ENCODE measurements around the gene TSPAN12. TPM values are rescaled to one million over a fixed set of nuclear protein-coding genes. Genes with fewer than 3 reads are reported as not detected.

TSPAN12 gene
- total RNA-seq, 1 donor from 2014 or later = 18.8 TPM

DNA sequence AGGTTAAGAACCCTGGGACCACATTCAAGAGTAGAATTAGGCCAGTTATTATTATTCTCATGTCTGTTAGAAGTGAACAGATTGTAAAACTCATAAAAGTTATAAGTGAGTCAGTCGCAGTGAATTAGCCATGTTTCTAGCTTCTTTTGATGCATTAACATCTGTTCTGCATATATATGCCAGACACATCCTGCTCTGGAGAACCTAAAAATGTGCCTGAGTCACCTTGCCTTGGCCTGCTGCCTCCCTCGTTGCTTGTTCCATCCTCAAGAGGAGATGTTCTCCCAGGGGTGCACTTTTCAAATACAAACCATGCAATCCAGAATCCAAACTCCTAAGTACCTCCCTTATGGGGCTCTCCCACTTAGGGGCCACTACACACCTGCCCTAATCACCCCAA is 14.8 kb downstream of the TSPAN12 start:
- DNase-seq (ENCODE audit: low spot score) = no peak

DNA sequence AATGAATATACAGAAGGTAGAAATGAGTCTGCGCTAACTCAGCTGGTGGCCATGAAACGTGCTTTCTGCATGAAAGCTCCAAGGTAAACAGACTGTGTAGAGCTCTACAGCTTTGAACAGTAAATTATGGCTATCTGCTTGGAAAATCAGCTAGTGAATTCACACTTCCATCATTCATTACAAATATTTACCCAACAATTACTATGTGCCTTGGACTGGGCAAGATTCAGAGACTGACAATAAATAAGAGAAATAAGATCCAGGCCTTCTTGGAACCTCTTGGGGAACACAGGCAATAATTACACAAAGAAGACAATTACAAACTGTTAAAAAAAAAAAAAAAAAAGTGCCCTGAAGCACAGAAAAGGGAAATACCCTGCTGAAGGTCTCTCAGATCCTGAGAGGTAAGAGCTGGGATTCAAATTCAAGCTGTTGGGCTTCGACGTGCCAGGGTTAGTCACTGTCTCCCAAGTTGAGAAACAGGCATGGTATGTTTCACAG is 15.8 kb downstream of the TSPAN12 start:
- DNase-seq (ENCODE audit: low spot score) = no peak

DNA sequence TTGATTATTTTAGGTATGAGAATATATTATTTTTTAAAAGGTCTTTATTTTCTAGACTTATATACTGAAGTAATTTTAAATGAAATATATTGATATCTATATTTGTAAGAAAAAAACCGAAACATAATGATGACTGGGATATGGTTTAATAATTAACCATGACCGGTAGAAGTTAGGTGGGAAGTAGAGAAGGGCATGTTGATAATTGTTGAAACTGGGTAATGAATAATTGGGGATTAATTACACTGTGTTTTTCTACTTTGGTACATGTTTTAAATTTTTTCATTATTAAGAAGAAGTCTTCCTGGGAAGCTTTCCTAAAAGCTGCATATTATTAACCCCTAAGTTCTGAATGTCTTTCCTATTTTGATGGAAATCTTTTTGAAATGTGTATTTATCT is 16.3 kb downstream of the TSPAN12 start:
- no peak for DNase-seq (ENCODE audit: low spot score)

DNA sequence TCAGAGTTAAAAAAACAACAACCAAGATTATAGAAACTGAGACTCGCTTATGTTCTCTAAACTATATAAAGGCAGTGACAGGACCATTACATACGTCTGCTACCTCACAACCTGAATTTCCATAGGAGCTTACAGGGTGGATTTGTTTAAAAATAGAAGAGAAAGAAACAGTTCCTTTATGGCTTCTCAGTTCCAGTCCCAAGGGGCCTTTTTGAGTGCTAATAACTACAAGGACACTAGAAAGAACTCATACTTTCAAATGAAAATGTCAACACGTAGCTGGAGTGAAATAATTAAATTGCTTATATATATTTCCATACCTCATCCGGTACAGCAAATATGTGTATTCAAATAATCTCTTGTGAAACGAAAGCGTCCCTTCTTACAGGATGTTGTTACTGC is 19.7 kb downstream of the TSPAN12 start:
- DNase-seq (ENCODE audit: low spot score) = no peak

DNA sequence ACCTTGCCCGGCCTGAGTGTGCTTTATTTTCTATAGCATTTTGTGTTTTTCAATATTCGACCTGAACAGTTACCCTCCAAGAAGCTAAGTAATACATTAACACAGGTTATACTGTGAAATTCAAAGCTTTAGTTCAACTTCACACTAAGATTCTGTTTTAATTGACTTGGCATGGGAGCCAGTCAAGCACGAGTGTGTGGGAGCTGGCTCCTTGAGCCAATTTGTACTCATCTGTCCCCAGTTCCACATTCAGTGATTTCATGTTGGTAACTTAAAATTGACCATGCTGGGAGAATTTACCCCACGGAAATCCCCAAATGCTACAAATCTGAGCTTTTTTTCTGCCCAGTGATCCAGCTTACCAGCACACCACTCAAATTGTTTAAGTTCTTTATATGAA is 20.3 kb downstream of the TSPAN12 start:
- no peak for DNase-seq (ENCODE audit: low spot score)

DNA sequence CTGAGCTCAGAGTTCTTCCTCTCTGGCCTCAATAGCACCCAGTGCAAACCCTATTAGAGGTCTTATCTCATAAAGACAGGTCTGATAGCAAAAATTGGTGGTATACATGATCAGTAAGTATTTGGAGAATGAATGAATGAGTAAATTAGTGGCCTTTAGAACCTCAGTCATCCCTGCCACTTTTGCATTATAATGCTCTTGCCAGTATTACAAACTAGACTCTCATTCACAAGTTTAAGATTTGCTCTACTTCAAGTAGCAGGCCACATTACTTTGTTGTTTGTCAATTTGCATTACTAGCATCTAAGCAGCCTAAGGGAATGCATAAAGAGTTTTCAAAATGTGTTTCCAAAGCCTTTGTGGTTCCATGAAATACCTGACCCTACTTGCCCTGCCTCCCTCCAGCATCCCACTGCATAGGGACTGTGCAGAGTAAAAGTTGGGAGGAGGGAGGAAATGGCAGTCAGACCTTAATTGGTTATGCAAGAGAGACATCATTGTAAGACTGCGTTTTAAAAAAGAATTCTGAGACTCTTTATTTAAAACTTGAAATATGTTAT is 21.3 kb downstream of the TSPAN12 start:
- DNase-seq (ENCODE audit: low spot score) = no peak

DNA sequence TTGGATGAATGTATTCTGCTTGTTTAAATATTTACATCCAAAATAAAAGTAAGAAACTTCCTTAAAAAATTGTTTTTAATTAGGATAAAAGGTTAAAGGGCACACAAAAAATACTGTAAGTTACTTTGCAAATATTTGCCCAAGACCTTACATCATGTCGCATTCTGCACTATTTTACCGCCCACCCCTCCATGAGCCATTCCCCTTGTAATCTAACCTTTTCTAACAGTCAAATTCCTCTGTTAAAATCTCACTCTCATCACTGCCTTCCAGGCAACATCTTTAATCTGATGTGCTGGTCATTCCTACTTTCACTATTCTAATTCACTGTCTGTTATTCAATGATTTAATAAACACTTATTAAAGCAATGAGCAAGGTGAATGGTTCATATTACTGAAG is 23.2 kb downstream of the TSPAN12 start:
- DNase-seq (ENCODE audit: low spot score) = no peak

DNA sequence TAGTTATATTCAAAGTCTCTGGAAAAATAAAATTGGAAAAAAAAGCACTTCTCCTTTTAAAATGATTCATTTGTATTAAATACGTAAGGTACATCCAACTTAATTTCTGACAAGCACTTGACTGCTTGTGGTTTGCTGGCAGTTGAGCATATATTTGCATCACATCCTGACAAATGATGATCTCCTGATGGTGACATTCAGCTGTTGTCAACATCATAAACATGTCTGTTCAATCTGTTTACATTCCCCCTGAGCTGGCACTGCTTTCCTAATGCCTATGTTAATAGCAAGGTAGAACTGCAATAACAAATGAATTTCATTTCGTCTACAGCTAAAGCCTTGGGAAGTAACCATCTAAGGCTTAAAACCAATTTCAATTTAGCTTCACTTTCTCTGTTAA is 24.4 kb downstream of the TSPAN12 start:
- no peak for DNase-seq (ENCODE audit: low spot score)

DNA sequence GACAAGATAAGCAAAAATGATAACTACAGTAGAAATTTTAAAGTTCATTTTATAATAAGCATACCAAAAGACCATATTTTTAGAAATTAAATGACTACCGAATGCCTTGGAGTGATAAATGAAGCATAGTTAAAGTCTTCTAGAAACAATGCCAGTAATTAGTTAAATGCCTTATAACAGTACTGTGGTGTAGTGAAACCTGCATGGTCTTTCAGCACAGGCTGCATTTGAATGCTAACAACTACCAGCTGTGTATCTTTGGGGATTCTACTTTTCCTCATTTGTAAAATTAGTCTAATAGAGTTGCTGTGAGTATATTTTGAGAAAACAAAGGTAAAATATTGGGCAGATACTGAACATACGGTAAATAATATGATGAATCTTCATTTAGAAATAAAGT is 25.1 kb downstream of the TSPAN12 start:
- no peak for DNase-seq (ENCODE audit: low spot score)

DNA sequence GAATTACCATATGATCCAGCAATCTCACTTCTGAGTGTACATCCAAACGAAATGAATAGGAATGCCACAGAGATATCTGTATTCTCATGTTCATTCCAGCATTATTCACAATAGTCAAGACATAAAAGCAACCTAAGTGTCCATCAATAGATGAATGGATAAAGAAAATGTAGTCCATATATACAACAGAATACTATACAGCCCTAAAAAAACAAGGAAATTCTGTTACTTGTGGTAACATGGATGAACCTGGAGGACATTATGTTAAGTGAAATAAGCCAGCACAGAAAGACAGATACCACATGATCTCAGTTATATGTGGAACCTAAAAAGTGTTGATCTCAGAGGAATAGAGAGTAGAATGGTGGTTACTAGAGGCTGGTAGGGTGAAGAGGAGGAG is 26.7 kb downstream of the TSPAN12 start:
- DNase-seq (ENCODE audit: low spot score) = no peak

DNA sequence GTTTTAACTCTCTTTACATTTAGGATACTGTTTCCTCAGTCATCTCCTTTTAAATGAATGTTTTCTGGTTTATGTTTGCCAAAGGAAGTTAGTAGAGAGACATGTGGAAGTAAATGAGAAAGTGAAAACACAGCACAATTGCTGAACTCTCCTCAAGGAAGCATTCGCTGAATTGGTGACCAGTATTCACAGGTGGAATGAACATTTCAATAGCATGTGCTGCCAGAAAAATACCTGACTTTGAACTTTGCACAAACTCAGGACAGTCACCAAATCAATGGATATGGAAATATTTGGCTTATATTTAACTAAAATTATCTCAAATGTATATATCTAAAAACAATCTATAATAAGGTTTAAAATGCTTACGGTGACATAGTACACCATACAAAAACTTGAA is 28.5 kb downstream of the TSPAN12 start:
- no peak for DNase-seq (ENCODE audit: low spot score)

DNA sequence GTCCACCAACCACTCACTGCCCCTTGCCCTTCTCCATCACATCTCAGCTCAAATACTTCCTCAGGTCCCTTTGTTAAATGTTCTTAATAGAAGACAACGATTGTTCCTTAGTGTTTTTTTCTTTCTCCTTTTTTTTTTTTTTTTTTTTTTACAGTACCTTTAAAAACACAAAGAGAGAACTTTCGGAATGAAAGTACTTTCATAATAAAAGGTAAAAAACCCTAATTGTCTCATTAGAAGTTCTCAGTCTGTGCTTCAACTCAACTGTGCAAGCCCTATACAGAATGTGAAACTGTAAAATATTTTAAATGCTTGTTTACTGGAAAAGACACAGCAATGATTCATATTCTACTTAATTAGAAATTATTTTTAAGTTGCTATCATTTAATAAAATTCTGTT is 29.4 kb downstream of the TSPAN12 start:
- DNase-seq (ENCODE audit: low spot score) = no peak

DNA sequence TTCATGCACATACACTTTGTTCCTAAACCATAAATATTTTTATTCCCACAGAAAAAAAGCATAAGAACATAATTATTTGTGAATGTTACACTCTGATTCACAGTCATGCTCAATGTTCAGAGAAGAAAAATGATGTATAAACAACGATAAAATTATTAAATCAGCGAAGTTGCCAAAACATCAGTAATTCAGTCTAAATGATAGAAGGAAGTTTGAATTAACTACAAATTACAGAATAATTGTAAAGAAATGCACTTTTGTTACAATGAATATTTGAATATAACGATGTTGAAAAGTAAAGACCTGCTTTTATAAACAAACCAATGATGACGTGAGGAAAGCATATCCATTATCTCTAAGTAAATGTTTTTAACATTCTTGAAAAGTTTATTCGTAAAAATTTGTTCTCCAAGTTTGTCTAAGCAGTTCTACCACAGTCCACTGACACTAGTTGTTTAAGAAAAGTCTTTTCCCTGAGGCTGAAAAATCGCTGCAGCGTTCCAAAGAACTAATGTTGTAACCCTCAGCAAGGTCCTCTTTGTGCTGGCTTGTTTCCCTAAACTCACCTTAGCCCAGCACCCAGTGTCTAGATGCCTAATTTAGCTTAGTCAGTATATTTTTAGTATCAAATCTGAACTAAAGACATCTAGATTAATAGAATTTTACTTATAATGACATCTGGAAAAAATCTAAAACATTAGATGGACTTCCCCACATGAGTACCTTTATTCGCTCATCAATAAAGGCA is 30.4 kb downstream of the TSPAN12 start:
- DNase-seq (ENCODE audit: low spot score) = no peak

DNA sequence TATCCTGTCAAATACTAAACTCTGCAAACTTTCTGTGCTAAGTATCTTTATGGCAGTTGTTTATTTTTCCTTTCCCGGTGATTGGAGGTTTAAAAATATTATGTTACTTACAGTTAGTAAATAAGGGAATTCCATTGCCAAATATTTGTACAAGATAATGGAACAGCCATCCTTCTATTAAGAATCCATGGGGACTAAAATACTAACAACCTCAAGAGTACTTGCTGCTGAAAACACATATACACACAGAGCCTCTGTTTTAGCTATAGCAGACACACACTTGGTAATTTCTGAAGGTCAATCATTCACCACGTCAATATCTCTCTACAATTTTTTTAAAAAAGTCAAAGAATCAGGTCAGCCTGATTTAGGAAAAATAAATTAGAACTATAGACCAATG is 32.4 kb downstream of the TSPAN12 start:
- DNase-seq (ENCODE audit: low spot score) = no peak

DNA sequence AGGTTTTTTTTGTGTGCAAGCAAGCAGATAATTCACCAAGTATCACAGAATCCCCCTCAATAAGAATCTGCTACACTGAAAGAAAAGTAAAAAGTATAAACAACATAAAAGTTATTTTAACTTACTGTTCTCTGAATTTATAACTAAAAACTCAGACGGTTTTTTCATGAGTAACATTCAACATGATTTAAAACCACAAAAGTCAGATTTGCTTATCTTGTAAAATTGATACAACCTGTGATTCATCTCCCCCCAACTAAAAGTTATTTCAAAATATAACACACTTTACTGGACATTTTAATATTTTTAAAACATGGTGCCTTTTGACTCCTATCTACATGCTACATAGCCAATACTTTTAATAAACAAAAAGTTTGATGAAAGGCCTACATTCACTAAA is 32.8 kb downstream of the TSPAN12 start:
- DNase-seq (ENCODE audit: low spot score) = no peak

DNA sequence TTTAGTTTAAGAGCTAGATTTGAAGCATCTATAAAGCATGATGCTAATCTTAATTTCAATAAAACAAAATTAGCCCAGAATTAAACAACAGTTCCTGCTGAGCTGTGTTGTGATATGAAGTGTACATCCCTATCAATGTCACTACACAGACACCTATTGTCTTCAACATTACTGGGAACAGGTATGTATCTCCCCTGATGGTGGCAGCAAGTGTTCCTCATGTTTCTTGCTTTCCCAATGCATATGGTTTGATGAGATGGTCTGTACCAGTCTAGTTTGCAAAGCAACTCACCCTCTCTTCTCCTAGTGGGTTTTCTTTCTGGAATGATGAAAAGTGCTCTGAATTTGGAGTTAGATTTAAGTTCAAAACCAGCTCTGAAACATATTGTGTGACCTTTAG is 38.1 kb downstream of the TSPAN12 start:
- DNase-seq (ENCODE audit: low spot score) = no peak

DNA sequence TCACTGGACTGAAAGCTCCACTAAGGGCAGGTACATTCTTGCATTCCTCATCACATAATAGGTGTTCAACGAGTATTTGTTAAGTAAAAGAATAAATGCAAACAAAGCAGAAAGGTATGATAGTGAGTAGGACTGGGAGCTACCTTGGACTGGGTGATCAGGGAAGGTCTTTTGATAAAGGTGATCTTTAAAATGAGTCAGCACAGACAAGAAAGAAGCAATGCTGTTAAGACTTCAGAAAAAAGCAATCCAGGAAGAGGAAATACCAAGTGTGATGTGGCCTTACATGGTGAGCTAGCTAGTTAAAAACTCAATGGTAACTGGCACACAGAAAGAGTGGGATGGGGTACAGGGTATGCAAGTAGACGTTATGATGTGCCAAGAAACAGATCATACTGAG is 40.1 kb downstream of the TSPAN12 start:
- DNase-seq (ENCODE audit: low spot score) = no peak

DNA sequence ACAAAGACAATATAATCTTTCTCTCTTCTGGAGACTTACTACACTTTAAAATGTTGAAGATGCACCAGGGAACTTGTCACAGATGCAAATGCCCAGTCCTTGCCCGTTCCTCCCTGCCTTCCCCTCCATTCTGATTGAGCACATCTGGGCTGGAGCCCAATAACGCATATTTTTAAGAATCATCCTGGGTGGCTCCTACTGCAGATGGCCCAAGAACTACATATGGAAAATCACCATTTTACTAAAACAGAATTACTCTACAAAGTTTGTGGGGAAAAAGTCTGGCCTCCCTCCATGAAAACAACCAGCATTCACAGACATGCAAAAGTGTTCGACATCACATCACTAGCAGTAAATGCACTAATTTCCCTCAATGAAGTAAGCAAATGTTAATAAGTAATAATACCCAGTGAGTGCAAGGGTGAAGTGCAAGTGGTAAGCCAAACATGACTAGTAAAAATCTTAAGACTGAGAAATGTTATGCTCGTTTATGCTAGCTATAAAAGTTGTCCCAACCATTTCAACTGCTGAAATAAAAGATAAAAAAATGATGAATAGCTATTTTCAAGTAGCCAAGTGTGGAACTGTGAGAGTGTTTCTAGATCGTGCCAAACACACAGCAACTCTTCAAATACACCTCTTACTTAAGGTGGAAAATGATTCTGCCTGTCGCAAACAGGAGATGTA is 43.5 kb downstream of the TSPAN12 start:
- no peak for DNase-seq (ENCODE audit: low spot score)

DNA sequence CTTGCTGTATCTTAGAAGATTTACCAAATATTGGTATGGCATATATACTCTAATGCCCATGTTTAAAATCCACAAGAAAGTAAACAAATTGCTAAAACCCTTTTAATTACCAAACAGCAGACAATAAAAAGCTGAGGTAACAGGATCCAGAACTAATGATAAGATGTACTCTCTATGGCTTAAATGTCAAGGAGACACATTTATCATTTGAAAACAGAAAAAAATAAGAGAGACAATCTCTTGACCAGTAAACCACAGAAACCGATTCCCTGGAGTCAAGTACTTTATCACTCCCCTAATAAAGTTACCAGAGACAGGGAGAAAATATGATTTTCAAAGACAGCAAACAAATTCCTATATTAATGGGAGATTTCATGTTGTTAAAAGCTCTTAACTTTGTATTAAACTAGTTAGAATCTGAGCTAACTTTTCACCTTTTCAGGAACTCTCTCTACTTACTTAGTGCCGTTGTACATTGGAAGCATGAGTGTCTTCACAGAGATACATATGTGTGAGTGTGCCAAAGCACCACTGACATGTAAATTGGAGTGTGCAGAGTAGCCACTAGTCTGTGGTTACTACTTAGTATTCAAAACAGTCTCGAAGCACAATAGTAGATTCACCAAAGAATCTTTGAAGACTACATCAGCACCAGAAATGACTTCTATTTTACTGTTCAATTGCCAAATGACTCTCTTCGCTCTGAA is 44.2 kb downstream of the TSPAN12 start:
- DNase-seq (ENCODE audit: low spot score) = no peak

DNA sequence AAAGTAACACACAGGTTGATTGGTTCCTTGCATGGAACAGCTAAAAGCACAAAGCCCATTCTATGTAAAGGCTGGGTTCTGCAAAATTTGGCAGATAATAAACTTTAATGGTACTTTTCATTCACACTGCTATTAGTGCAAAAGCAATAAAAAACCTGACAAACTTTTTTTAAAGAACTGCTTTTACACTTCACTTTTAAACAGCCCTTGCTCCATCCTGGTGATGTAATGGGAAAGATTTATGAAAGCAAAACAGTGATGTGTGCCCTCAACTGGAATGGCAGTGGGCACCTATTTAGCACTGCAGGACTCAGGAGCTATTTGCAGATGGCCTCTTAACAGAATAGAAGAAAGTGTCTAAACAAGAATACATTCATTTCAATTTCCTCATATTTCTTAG is 44.9 kb downstream of the TSPAN12 start:
- DNase-seq (ENCODE audit: low spot score) = no peak

DNA sequence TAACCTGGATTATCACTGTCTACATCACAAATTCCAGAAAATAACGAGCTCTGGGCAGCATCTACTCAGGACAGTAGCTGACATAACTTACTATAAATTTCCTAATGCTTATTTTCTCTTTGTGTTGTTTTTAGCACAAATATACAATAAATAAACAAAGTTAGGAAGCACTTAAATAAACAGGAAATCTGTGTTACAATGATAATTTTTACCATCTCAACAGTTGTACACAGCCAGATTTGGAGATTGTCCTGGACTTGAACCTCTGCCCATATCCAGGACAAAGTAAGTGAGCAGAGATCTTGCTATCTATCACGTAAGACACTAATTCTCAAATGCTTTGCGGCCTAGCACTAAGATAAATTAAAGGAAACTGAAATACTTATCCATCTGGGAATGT is 48.7 kb downstream of the TSPAN12 start:
- DNase-seq (ENCODE audit: low spot score) = no peak

DNA sequence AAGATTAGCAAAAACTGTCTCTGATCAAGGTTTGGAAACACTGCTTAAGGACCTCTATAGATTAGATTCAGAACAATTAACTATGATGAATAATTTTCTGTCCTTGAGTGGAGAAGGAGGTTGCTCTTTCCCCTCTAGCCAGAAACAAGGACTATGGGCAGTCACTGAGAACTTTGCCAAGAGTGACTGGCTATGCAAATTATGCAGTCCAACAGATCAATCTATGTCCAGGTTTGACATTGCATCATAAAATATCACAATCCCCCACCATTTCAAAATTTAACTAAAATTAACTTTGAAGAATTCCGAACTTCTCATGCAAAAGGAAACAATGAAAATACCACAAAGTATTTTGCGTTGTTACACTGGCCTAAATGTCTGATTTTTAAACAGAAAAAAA is 50.6 kb downstream of the TSPAN12 start:
- no peak for DNase-seq (ENCODE audit: low spot score)

DNA sequence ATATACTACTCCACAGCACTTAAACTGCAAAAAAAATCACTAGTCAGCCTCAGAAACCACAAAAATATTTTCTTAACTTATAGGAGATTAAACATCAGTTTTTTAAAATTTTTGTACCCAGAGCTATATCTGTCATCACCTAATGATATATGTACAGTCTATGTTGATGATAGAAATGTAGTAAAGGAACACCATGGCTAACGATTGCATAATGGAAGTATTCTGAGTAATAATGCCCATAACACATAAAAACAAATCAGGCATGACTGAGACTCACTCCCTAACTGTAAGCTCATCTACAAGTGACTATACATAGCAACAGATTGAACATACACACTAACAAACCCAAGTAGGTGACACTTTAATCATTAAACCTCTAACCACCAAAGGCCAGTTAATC is 51.3 kb downstream of the TSPAN12 start:
- no peak for DNase-seq (ENCODE audit: low spot score)

Data from ureter (tissue), 1 donor.